Measurements from ENCODE around the gene LARGE2.
A peak's percentile ranks its signal among the peaks of the same experiment; 100 is the strongest.

LARGE2 gene

DNA sequence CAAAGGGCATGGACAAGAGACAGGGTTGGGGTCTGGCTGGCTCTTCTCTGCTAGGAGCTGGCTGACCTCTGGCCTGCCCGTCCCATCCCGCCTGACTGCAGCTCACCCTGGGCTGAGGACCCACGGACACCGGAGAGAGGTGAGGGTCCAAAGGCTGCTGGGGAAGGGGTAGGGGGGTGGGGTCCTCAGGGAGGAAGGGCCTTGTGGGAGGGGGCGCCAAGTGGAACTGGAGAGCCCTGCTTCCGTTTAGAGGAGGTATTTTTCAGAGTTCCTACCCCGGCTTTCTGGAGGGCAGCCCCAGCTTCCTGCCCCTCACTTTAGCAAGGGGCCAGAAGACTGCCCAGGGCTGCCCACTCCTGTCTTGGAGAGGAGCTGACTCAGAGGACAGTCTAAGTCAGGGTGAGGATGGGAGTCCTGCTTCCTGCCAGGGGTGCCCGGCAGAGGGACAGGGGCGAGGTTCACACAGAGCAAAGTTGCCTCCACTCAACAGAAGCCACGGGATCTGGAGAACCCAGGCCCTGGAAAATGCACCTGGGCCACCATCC, 7.1 kb downstream of the LARGE2 start:
- Mint-ChIP-seq H3K4me3 (no peak overlapping the region), H3K4me1 (peaks cover 20% of the 10 kb centered on the region), H3K27ac (no peak overlapping the region), H3K27me3 (no peaks in the 10 kb centered on the region), H3K9me3 (no peaks in the 10 kb centered on the region), H3K36me3 (no peaks in the 10 kb centered on the region)

GRCh38 chr11:45930031-45930794, 7.8 kb downstream of the LARGE2 start:
- H3K4me1 Mint-ChIP-seq, result peaks cover 20% of the 10 kb centered on the region
- H3K4me3 Mint-ChIP-seq, result peak overlapping the region; percentile 28
- no peaks in the 10 kb centered on the region for H3K36me3 Mint-ChIP-seq
- no peaks in the 10 kb centered on the region for H3K27me3 Mint-ChIP-seq
- no peaks in the 10 kb centered on the region for H3K9me3 Mint-ChIP-seq
- H3K27ac Mint-ChIP-seq, result peak overlapping the region; percentile 30

GRCh38 chr11:45930951-45931570, 8.6 kb downstream of the LARGE2 start:
- no peak overlapping the region for H3K4me3 Mint-ChIP-seq
- H3K27ac Mint-ChIP-seq, result peak overlapping the region; percentile 46
- H3K36me3 Mint-ChIP-seq, result no peaks in the 10 kb centered on the region
- no peaks in the 10 kb centered on the region for H3K27me3 Mint-ChIP-seq
- no peaks in the 10 kb centered on the region for H3K9me3 Mint-ChIP-seq
- peaks cover 20% of the 10 kb centered on the region for H3K4me1 Mint-ChIP-seq

- no peaks in the 10 kb centered on the region for H3K27me3 Mint-ChIP-seq
- H3K4me1 Mint-ChIP-seq, result peaks cover 20% of the 10 kb centered on the region
- no peaks in the 10 kb centered on the region for H3K9me3 Mint-ChIP-seq
- H3K36me3 Mint-ChIP-seq, result peaks cover 1% of the 10 kb centered on the region
- H3K27ac Mint-ChIP-seq, result no peak overlapping the region
- no peak overlapping the region for H3K4me3 Mint-ChIP-seq
These were observed 9.3 kb downstream of the LARGE2 start for GRCh38 chr11:45931739-45932138.

- peaks cover 20% of the 10 kb centered on the region for H3K4me1 Mint-ChIP-seq
These were observed 9.8 kb downstream of the LARGE2 start for GRCh38 chr11:45932217-45932616.

DNA sequence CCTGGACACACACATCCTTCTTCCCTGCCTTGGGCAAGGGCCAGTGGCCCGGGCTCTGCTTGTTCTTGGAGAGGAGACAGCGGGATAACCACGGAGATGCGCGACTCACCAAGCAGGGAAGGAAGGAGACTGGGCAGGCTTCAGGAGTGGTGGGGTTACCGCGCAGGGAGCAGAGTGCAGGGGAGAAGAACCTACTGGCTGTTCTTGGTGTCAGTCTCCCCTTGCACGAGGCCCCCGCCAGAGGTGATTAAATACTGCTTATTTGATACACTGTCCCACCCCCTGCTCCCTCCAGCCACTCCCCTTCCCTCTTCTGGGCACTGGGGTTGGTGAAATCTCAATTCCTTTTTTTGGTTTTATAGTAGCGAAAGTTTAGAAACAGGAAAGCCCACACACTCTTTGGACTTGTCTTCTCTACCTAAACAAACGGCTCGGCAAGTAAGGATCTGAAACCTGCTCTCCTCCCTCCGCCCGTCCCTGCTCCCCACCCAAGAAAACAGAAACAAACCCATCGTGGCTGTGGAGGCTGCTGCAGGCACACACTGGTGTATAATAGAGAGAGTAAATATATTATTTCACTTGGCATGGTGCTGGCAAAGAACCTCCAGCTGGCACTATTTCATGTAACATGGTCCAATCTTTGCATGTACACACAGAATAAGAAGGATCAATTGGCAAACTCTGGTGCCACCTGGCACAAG, 10.8 kb downstream of the LARGE2 start:
- H3K9me3 Mint-ChIP-seq, result no peaks in the 10 kb centered on the region
- peaks cover 3% of the 10 kb centered on the region for H3K36me3 Mint-ChIP-seq
- no peak overlapping the region for H3K27ac Mint-ChIP-seq
- H3K4me1 Mint-ChIP-seq, result peaks cover 20% of the 10 kb centered on the region
- H3K4me3 Mint-ChIP-seq, result no peak overlapping the region
- no peaks in the 10 kb centered on the region for H3K27me3 Mint-ChIP-seq

More at GRCh38 chr11:45932217-45932616, 9.8 kb downstream of the LARGE2 start:
- H3K9me3 Mint-ChIP-seq, result no peaks in the 10 kb centered on the region
- peaks cover 3% of the 10 kb centered on the region for H3K36me3 Mint-ChIP-seq
- no peak overlapping the region for H3K4me3 Mint-ChIP-seq
- no peaks in the 10 kb centered on the region for H3K27me3 Mint-ChIP-seq
- H3K27ac Mint-ChIP-seq, result no peak overlapping the region

DNA sequence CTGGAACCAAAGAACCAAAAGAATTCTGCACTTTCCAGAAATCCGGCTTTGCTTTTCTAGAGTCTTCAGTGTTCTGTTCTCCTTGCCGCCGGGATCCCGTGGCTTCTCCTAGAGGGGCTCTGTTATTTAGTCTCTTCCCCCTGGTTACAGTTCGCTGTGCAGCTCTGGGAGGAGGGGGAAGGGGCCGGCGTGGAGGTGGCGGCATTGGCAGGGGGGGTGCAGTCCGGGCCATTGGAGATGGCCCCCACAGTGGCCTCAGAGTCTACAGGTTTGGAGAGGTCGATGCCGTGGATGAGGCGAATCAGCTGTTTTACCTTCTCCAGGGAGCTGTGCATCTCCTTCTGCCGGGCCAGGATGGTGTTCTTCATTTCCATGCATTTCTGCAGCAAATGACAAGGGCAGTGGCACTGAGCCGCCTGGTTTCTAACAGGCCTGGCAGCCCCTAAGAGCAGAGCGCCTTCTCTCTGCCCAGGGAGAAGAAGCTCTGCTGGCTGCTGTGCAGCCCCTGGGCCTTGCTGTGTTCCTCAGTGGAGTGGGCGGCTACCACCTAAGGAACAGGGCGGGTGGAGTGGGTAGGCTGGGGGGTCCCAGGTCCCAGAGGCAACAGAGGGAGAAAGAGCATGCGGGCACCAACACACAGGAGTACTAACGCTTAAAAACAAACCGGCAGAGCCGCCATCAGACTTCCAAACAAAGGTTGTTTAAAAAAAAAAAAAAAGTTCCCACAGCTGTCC, 11.6 kb downstream of the LARGE2 start:
- Mint-ChIP-seq H3K36me3 (peaks cover 3% of the 10 kb centered on the region), H3K27ac (no peak overlapping the region), H3K4me1 (peaks cover 20% of the 10 kb centered on the region), H3K9me3 (no peaks in the 10 kb centered on the region), H3K27me3 (no peaks in the 10 kb centered on the region), H3K4me3 (no peak overlapping the region)

DNA sequence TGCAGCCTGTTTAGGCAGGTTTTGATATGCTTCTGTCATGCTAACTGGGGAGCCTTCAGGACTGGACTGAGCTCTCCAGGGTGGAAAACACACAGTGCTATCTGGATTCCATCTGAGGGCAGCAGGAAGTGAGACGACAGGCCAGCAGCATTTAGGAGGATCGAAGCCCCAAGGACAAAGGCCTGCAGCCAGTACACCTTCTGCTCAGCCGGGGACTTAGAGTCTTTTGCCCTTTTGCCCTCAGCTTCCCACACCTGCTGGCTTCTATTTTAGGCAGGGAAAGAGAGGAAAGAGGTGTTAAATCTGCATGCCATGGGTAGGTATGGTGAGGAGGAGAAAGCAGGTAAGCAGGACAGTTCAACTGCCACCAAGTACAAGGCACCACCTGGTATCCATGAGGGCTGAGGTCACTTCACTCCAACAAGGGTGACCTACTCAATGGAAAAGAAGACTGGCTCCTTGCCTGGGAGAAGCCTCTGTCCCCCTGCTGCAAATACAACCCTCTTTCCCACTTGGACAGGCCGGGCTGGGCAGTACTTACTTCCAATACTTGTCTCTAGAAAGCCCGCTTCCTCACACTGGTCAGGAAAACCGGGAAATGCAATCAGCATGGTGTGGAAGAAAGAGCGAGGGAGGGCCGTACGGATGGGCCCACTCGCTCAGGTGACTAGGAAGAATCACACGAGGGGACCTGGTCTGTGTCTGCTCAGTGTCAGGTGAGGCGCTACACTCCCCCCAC, 12.3 kb downstream of the LARGE2 start:
- H3K4me1 Mint-ChIP-seq, result peaks cover 19% of the 10 kb centered on the region
- no peaks in the 10 kb centered on the region for H3K27me3 Mint-ChIP-seq
- H3K27ac Mint-ChIP-seq, result no peak overlapping the region
- peaks cover 3% of the 10 kb centered on the region for H3K36me3 Mint-ChIP-seq
- H3K9me3 Mint-ChIP-seq, result no peaks in the 10 kb centered on the region
- no peak overlapping the region for H3K4me3 Mint-ChIP-seq

- Mint-ChIP-seq H3K27me3 (no peaks in the 10 kb centered on the region), H3K27ac (no peak overlapping the region), H3K4me3 (no peak overlapping the region), H3K36me3 (peaks cover 4% of the 10 kb centered on the region), H3K9me3 (no peaks in the 10 kb centered on the region), H3K4me1 (peaks cover 11% of the 10 kb centered on the region)
These were observed 13.1 kb downstream of the LARGE2 start for GRCh38 chr11:45935349-45936064.

DNA sequence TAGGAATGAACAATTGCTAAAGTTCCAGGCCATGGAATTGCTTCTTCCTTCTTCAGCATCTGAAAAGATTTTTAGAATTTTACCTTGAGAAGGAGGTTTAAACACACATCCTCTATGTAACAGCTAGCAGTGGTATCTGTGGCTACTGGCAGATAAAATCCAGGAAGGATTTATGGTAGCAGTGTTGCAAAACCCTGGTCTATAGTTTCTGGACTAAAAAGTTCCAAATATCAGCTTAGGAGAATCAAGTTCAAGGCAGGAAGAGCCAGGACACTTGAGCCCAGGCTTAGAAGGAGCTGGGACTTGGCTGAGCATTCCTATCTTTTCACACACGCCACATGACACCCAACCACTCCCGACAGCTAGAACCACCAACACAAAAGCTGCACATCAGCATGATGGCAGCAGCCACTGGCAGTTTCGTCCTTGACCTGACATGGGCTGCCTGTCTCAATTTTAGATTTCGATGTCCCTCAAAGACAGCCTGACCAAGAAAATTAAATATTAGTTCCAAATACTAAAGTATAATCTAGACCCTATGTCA, 14.1 kb downstream of the LARGE2 start:
- Mint-ChIP-seq H3K36me3 (peaks cover 5% of the 10 kb centered on the region), H3K4me3 (no peak overlapping the region), H3K4me1 (peaks cover under 1% of the 10 kb centered on the region), H3K27me3 (no peaks in the 10 kb centered on the region), H3K9me3 (no peaks in the 10 kb centered on the region), H3K27ac (no peak overlapping the region)

- H3K4me1 Mint-ChIP-seq, result no peaks in the 10 kb centered on the region
- H3K4me3 Mint-ChIP-seq, result no peak overlapping the region
- H3K36me3 Mint-ChIP-seq, result peaks cover 5% of the 10 kb centered on the region
- H3K27me3 Mint-ChIP-seq, result no peaks in the 10 kb centered on the region
- no peaks in the 10 kb centered on the region for H3K9me3 Mint-ChIP-seq
- no peak overlapping the region for H3K27ac Mint-ChIP-seq
These were observed 15.5 kb downstream of the LARGE2 start for GRCh38 chr11:45937916-45938315.

GRCh38 chr11:45939836-45940235, 17.4 kb downstream of the LARGE2 start:
- no peaks in the 10 kb centered on the region for H3K9me3 Mint-ChIP-seq
- no peak overlapping the region for H3K4me3 Mint-ChIP-seq
- peaks cover 8% of the 10 kb centered on the region for H3K36me3 Mint-ChIP-seq
- no peaks in the 10 kb centered on the region for H3K4me1 Mint-ChIP-seq
- no peak overlapping the region for H3K27ac Mint-ChIP-seq
- no peaks in the 10 kb centered on the region for H3K27me3 Mint-ChIP-seq

GRCh38 chr11:45941285-45941684, 18.8 kb downstream of the LARGE2 start:
- Mint-ChIP-seq H3K36me3 (peaks cover 14% of the 10 kb centered on the region), H3K4me3 (no peak overlapping the region), H3K4me1 (no peaks in the 10 kb centered on the region), H3K27ac (no peak overlapping the region), H3K9me3 (no peaks in the 10 kb centered on the region), H3K27me3 (no peaks in the 10 kb centered on the region)

GRCh38 chr11:45942381-45942780, 19.9 kb downstream of the LARGE2 start:
- no peak overlapping the region for H3K4me3 Mint-ChIP-seq
- H3K27me3 Mint-ChIP-seq, result no peaks in the 10 kb centered on the region
- H3K36me3 Mint-ChIP-seq, result peaks cover 12% of the 10 kb centered on the region
- H3K9me3 Mint-ChIP-seq, result no peaks in the 10 kb centered on the region
- H3K4me1 Mint-ChIP-seq, result no peaks in the 10 kb centered on the region
- no peak overlapping the region for H3K27ac Mint-ChIP-seq
